CD14-positive monocyte (primary cell): Measurements from ENCODE around the gene TDRD7. TPM values are rescaled to one million over a fixed set of nuclear protein-coding genes. Genes with fewer than 3 reads are reported as not detected.

ENCODE experiments used
- DNase-seq, 3 donors: peaks; one replicate each; pipeline ENCODE4 v3.0.0-alpha.2; 2011 to 2022
- H2AFZ ChIP-seq: 2 replicates; pipeline ENCODE4 v1.6.0; 2012; ENCODE audit warnings: mild to moderate bottlenecking, low read depth, low read length, inconsistent platforms; ENCODE audit not compliant: insufficient read depth, poor library complexity, severe bottlenecking
- H3K27ac ChIP-seq, 2 donors: 1 replicate in 1 of 2; 2 replicates in 1 of 2; pipeline ENCODE4 v1.5.1; 2012 to 2013; ENCODE audit warnings: low read length in 2 of 2, control low read depth in 1 of 2, inconsistent platforms in 1 of 2, low read depth in 1 of 2, mild to moderate bottlenecking in 1 of 2
- H3K27me3 ChIP-seq, 2 donors: one replicate each; pipeline versions ENCODE4 v1.6.0 to v1.6.1; 2011 to 2013; ENCODE audit warnings: low read length in 2 of 2; ENCODE audit not compliant: control insufficient read depth in 2 of 2, insufficient read depth in 2 of 2
- H3K36me3 ChIP-seq, 2 donors: replicated peaks in 1 of 2; 1 replicate in 1 of 2; 2 replicates in 1 of 2; pipeline versions ENCODE4 v1.5.1 to v1.6.1; 2012 to 2013; ENCODE audit warnings: low read length in 2 of 2, control low read depth in 1 of 2, inconsistent platforms in 1 of 2, mild to moderate bottlenecking in 1 of 2; ENCODE audit not compliant: insufficient read depth in 2 of 2, control insufficient read depth in 1 of 2
- H3K4me1 ChIP-seq, 2 donors: 1 replicate in 1 of 2; 2 replicates in 1 of 2; pipeline versions ENCODE4 v1.5.1 to v1.6.1; 2012 to 2013; ENCODE audit warnings: low read length in 2 of 2, control low read depth in 1 of 2, inconsistent platforms in 1 of 2, mild to moderate bottlenecking in 1 of 2, moderate library complexity in 1 of 2; ENCODE audit not compliant: insufficient read depth in 2 of 2, control insufficient read depth in 1 of 2
- H3K4me2 ChIP-seq: replicated peaks from 2 replicates; pipeline ENCODE3; 2012; ENCODE audit warnings: low read length, moderate library complexity, mild to moderate bottlenecking; ENCODE audit not compliant: poor library complexity, severe bottlenecking; ENCODE audit errors: extremely low read depth
- H3K4me3 ChIP-seq, 3 experiments: fragments of 200-600 bp in 1 of 3; sonication (generic) in 1 of 3; replicated peaks in 1 of 3; 1 replicate in 2 of 3; 2 replicates in 1 of 3; pipeline ENCODE4 v1.5.1; 2011 to 2013; ENCODE audit warnings: low read length in 3 of 3, mild to moderate bottlenecking in 3 of 3, control low read depth in 2 of 3, low read depth in 2 of 3, inconsistent platforms in 1 of 3, moderate library complexity in 1 of 3
- H3K79me2 ChIP-seq: 2 replicates; pipeline ENCODE4 v1.6.0; 2012; ENCODE audit warnings: mild to moderate bottlenecking, control low read depth, inconsistent platforms, low read length, moderate library complexity; ENCODE audit not compliant: insufficient read depth
- H3K9ac ChIP-seq: 2 replicates; pipeline ENCODE4 v1.6.0; 2017; ENCODE audit warnings: low read length, mild to moderate bottlenecking; ENCODE audit not compliant: insufficient read depth, poor library complexity, severe bottlenecking
- H3K9me3 ChIP-seq, 2 donors: replicated peaks in 1 of 2; 1 replicate in 1 of 2; 2 replicates in 1 of 2; pipeline versions ENCODE4 v1.5.1 to v1.6.1; 2012 to 2013; ENCODE audit warnings: low read length in 2 of 2, control low read depth in 1 of 2; ENCODE audit not compliant: control insufficient read depth in 1 of 2, insufficient read depth in 1 of 2
- H4K20me1 ChIP-seq: 2 replicates; pipeline ENCODE4 v1.6.0; 2012; ENCODE audit warnings: mild to moderate bottlenecking, low read length, control low read depth, moderate library complexity; ENCODE audit not compliant: insufficient read depth
- H3K27ac Mint-ChIP-seq, 7 donors: one replicate each; pipeline ENCODE4 v1.8.0; 2020; ENCODE audit warnings: mild to moderate bottlenecking in 7 of 7, mixed read lengths in 7 of 7, moderate library complexity in 6 of 7, inconsistent platforms in 2 of 7
- H3K27me3 Mint-ChIP-seq, 3 donors: one replicate each; pipeline ENCODE4 v1.8.0; 2021 to 2022; ENCODE audit warnings: low read depth in 3 of 3, mild to moderate bottlenecking in 3 of 3, mixed read lengths in 3 of 3, moderate library complexity in 3 of 3, inconsistent platforms in 1 of 3
- H3K36me3 Mint-ChIP-seq, 2 donors: one replicate each; pipeline ENCODE4 v1.8.0; 2020; ENCODE audit warnings: mixed read lengths in 2 of 2, inconsistent platforms in 1 of 2, mild to moderate bottlenecking in 1 of 2
- H3K4me1 Mint-ChIP-seq: one replicate; pipeline ENCODE4 v1.8.0; 2020; ENCODE audit warnings: mild to moderate bottlenecking, mixed read lengths
- H3K4me3 Mint-ChIP-seq, 2 donors: one replicate each; pipeline ENCODE4 v1.8.0; 2020; ENCODE audit warnings: mild to moderate bottlenecking in 2 of 2, mixed read lengths in 2 of 2, moderate library complexity in 1 of 2
- H3K9me3 Mint-ChIP-seq, 7 donors: one replicate each; pipeline ENCODE4 v1.8.0; 2020 to 2022; ENCODE audit warnings: mixed read lengths in 7 of 7, mild to moderate bottlenecking in 6 of 7, moderate library complexity in 6 of 7, inconsistent platforms in 2 of 7
- WGBS: methylation state at CpG from one replicate; pipeline ENCODE4 v1.1.5; 2013; ENCODE audit warnings: missing lambda C conversion rate; ENCODE audit not compliant: insufficient coverage; 5-methylcytosine and 5-hydroxymethylcytosine counted together
- intact Hi-C, 2 donors: fragments of 100-400 bp; cut with micrococcal nuclease; formaldehyde crosslinking; loops; one replicate each; pipeline versions ENCODE4 v1.15.0 to v1.15.1; 2023
- polyA plus RNA-seq, 3 donors: library from polyadenylated mRNA; depleted of rRNA in 1 of 3; unstranded in 2 of 3; stranded (reverse) in 1 of 3; fragments of 300-500 nt in 2 of 3; fragments of >200 nt in 1 of 3; fragmentation: Illumina TruSeq in 2 of 3; gene quantifications; 1 replicate in 2 of 3; 2 replicates in 1 of 3; pipeline ENCODE4 v1.2.3, GENCODE V29; 2012 to 2021
- small RNA-seq: library from RNA; depleted of rRNA; stranded (forward); fragments of <200 nt; gene quantifications from one replicate; pipeline ENCODE3, GENCODE V24; 2012; ENCODE audit warnings: low read depth; ENCODE audit not compliant: insufficient read length
- TF ChIP-seq, protein P1 (sequence below): fragments of 200-600 bp; IDR thresholded peaks from one replicate; pipeline ENCODE4 v1.8.0; 2022; ENCODE audit warnings: antibody characterized with exemption, mild to moderate bottlenecking

TDRD7 gene
- polyA plus RNA-seq, 3 donors = 8.1 to 12.0 (median 11.1) TPM

DNA sequence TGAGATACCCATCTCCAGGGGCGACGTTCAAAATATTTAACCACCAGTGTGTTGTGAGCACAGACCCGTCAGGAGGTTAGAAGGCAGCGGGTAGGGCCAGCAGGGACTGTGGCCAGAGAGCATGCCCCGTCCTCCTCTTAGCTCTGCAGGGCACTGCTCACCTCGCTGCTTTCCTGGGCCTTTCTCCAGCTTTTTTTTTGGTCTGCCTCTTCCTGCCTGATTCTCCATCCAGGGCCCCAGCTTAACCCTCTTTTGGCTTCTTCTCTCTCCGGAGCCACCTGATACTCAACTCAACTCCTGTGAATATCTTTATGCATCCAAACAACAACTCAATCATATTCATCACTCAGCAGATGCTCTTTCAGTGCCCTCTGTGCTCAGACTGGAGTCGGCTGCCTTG, 133.6 kb downstream of the TDRD7 start:
- Histone ChIP-seq H3K9me3 (no peaks in the 10 kb centered on the region), H3K4me1 (no peaks in the 10 kb centered on the region), H3K27me3 (no peaks in the 10 kb centered on the region), H3K79me2 (no peaks in the 10 kb centered on the region), H3K36me3 (no peaks in the 10 kb centered on the region), H4K20me1 (no peaks in the 10 kb centered on the region), H3K9ac (no peak overlapping the region), H3K4me2 (no peak overlapping the region), H3K27ac (no peak overlapping the region), H3K4me3 (no peak overlapping the region), H2AFZ (no peak overlapping the region)
- 93% methylated on average over 7 of the region's 8 CpGs for WGBS
- Mint-ChIP-seq H3K9me3 (no peaks in the 10 kb centered on the region), H3K27me3 (peaks cover 4 to 7% (median 4%) of the 10 kb centered on the region in 3 donors), H3K4me3 (no peak overlapping the region), H3K27ac (peak overlapping the region in 1 of 7 donors; percentile 31), H3K4me1 (peaks cover 2% of the 10 kb centered on the region), H3K36me3 (no peaks in the 10 kb centered on the region)
- DNase-seq = no peak
- TF ChIP-seq, protein P1, sequence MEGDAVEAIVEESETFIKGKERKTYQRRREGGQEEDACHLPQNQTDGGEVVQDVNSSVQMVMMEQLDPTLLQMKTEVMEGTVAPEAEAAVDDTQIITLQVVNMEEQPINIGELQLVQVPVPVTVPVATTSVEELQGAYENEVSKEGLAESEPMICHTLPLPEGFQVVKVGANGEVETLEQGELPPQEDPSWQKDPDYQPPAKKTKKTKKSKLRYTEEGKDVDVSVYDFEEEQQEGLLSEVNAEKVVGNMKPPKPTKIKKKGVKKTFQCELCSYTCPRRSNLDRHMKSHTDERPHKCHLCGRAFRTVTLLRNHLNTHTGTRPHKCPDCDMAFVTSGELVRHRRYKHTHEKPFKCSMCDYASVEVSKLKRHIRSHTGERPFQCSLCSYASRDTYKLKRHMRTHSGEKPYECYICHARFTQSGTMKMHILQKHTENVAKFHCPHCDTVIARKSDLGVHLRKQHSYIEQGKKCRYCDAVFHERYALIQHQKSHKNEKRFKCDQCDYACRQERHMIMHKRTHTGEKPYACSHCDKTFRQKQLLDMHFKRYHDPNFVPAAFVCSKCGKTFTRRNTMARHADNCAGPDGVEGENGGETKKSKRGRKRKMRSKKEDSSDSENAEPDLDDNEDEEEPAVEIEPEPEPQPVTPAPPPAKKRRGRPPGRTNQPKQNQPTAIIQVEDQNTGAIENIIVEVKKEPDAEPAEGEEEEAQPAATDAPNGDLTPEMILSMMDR = no peak
- intact Hi-C loops = no loop called here

Small RNAs within 50 kb of the gene (small RNA-seq; reads per million reads assigned to genes)
- gene MIR1302-8 = not detected

Other genes starting within 250 kb of the TDRD7 start
- 1 to 10 TPM in 1 of 3 donors, under 1 TPM in 1, not detected in 1; 0.24 to 1.3 TPM for gene CCDC180, start 104.4 kb upstream of the TDRD7 start, polyA plus RNA-seq
- gene TMOD1, start 89.6 kb downstream of the TDRD7 start, polyA plus RNA-seq = under 1 TPM; 0.09 to 0.81 (median 0.59) TPM
- gene TSTD2, start 221.3 kb downstream of the TDRD7 start, polyA plus RNA-seq = 10 to 100 TPM in 1 of 3 donors, 1 to 10 TPM in 2; 1.2 to 11.4 (median 2.4) TPM
- 10 to 100 TPM in 2 of 3 donors, 1 to 10 TPM in 1; 8.9 to 15.8 (median 11.1) TPM for gene NCBP1, start 221.7 kb downstream of the TDRD7 start, polyA plus RNA-seq